ENCODE data around the gene ZFYVE28.

ZFYVE28 gene

DNA sequence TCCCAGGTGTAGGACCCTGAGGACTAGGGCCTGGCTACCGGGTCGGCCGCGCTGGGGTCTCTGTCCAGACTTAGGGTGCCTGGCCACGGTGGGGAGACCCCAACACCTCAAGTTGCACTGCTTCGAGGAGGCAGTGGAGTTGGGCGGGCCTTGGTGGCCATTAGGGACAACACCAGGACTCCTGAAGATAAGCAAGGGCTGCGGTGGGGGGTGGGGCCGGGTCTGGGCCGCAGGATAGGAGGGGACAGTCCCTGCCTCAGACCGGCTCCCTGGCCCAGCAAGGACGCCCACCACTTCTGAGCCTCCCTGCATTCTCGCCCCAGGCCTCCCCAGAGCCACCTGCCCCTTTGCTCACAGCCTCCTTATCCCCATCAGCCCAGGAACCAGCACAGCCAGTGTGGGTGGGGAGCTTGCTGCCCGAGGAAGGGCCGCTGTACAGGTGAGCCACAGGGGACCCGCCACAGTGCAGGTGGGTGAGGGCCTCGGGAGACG is 151.1 kb downstream of the ZFYVE28 start:
- no peak for DNase-seq

DNA sequence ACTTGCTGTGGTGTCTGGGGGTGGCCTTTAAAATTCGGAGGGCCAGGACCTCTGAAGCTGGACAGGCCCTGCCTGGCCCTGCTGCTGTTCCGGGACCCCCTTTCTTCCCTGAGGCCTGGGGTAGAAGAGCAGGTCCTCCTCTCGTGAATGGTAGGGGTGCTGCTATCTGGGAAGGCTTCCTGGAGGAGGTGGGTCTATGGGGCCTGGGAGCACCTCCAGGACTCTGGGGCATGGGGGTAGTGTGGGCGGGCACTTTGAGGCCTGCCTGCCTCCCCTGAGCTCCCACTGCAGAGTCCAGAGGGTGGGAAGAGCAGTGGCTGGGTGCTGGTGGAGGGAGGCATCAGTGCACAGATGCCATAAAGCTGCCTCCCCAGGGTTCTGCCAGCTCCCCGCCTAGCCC is 151.6 kb downstream of the ZFYVE28 start:
- no peak for DNase-seq

DNA sequence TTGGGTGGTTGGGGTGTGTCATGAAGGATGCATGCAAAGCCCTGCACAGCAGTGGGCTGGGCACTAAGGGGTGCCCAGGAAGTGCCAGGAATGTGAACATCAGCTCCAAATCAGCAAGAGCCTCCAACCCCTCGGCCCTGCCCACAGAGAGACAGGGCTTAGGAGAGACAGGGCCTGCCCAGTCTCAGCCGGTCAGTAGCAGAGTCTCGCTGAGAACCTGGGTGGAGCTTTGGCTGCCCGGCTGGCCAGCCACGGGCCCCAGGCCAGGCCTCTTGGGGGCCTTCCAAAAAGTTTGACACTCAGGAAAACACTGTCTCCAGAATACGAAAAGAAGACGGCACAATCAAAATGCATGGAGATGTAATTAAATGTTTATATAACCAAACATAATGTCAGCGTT is 152.3 kb downstream of the ZFYVE28 start:
- no peak for DNase-seq

DNA sequence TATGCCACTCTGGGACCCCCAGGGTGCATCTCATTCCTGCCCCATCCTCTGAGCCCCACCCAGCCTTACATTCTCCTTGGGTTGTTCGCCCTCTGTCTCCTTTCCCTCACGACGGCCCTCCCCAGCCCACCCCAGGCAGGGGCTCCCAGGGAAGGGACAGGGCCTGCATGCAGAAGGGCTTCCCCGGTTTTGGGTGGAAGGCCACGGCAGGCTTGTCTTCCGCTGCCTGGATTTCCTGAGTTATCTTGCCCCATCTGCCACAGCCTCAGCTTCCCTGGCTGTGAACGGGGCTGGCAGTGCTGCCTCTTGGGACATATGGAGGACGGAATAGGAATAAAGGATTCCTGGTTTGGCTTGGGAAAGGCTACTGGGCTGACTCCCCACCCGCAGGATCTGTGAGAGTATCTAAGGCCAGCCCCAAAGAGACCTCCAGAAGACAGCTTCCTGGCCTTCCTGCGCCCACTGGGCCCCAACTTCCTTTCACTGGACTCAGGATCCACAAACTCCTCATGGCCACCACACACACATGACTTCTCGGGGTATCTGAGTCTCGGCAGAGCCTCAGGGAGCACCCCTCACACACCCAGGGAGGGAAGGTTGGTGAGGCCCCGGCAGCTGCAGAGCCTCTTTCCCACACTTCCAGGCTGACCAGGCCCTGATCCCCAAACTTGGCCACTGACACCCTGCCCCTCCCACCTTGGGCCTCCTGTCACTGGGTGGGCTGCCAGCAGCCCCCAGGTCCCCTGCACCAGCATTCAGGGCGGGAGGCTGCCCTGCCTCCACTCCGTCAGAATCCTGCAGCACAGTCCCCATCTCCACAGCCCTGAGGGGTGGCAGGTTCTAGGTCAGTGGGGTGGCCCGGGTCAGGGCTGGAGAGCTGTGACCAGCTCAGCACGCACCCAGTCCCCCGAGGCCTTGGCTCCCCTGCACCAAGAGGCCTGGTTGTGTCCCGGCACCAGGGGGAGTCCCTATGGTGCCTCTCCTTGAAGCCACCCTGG is 153.0 kb downstream of the ZFYVE28 start:
- no peak for DNase-seq

- DNase-seq = no peak
These were observed 153.9 kb downstream of the ZFYVE28 start for GRCh38 chr4:2264481-2265041.

- DNase-seq = no peak
These were observed 154.5 kb downstream of the ZFYVE28 start for GRCh38 chr4:2263926-2264321.

- no peak for DNase-seq
These were observed 155.5 kb downstream of the ZFYVE28 start for GRCh38 chr4:2262944-2263250.

GRCh38 chr4:2262145-2262943 is 156.1 kb downstream of the ZFYVE28 start:
- DNase-seq = peak; percentile 97

GRCh38 chr4:2261853-2262144 is 156.6 kb downstream of the ZFYVE28 start, which contains the start of gene MXD4:
Gene MXD4 (minus strand): TSS chr4:2262109. CDS start chr4:2261980, 129 bp downstream.
- no peak for DNase-seq

- peak; percentile 46 for DNase-seq
These were observed 157.2 kb downstream of the ZFYVE28 start for GRCh38 chr4:2261110-2261852.

GRCh38 chr4:2260344-2261109 is 157.9 kb downstream of the ZFYVE28 start:
- DNase-seq = no peak

DNA sequence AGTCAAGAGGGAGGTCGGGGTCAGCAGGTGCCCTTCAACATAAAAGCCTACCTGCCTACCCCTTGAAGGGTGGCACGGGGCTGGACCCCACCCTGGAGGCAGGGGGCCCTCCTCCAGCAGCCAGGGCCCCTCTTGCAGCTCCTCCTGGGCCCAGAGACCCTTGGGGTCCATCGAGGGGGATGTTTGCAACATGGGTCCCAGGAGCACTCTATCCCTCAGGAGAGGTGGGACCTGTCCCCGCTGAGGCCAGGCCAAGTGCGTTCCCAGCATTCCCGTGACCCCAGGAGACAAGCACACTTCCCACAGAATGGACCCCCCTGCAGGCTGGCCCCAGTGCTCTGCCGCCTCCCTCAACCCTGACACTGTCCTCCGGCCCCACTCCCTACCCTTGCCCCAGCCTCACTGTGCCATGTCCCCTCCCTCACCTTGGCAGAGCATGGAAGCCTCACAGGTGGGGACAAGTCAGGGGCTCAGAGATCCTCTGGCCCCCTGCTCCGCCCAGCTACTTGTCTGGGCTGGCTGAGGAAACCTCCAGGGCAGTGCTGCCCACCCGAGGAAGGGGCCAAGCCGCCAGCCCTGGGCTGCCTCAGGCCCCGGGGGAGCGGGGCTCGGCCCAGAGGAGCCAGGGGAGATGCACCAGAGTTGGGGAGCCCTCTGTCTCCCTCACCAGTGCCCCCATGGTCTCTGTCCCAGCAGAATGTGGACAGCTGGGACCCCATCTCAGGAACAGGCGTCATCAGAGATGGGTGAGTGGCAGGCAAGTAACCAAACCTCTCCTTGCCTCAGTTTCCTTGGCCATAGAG is 158.7 kb downstream of the ZFYVE28 start:
- no peak for DNase-seq

GRCh38 chr4:2259036-2259540 is 159.4 kb downstream of the ZFYVE28 start:
- DNase-seq = no peak

- no peak for DNase-seq
These were observed 160.1 kb downstream of the ZFYVE28 start for GRCh38 chr4:2258091-2259035.

DNA sequence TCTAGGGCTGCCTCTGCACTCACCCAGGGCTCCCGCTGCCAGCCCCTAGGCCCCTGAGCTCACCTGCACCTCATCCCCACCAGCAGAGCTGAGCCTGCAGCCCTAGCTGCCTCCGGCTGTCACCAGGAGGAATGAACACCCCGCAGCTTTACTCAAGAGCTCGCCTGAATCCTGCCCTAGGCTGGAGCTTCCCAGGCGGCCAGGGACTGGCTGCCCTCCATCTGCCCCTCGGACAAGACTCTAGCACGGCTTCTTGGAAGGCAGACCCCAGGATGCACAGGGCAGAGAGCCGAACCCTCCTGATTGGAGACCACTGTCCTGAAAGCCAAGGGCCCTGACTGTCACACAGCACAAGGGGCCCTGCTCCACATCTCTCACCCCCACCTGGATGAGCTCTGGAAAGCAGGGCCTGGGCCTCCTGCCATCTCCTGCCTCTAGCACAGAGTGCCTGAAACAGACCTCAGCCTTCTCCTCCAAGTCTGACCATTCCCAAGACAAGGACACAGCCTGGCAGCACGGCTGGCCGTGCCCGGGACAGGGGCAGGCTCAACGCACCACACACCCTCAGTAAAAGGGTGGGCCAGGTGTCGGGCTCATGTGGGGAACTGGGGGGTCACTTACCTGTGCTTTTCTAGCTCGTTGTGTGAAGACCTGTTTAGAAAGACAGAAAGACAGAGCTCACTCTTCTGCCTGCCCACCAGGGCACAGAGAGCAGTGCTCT is 160.9 kb downstream of the ZFYVE28 start:
- no peak for DNase-seq

DNA sequence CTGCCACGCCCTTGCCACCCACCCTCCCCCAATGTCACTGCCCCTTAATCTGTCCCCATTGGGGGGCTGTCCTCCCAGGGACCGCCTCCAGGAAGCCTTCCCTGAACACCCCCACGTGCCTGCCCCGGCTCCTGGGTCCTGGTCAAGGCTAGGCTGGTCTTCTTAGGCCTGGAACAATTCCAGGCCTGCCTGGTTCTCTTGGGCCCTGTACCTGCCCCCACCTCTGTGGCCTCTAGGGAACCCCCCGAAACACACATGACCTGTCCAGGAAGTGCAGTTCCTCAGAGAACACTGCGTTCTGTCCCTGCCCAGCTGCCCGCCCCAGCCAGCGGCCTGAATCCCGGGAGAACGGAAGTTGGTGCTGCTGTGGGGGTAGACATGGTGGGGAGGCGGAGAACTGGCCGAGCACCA is 161.7 kb downstream of the ZFYVE28 start:
- DNase-seq = no peak

DNA sequence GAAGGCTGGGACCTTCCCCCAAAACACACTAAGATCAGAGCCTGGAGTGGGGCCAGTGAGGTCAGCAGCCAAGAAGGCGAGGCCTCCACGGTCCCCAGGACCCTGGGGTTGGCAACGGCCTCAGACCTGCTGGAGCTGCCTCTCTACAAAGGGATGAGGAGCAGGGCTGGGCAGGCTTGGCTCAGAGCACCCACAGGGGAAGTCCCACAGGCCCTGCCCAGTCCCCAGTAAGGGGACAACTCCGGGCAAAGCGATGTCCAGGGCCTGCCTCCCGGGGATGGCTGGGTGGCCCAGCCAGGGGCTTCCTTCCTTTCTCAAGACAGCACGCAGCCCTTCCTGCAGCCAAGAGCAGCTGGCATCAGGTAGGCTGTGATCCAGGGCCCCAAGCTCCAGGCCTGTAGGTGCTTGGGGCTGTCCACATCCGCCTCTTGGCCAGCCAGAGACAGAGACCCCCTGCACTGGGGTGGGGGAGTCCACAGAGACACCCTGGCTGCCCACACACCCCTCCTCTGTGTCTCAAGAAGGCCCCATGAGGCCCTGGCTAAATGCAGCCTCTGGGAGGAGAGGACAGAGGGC is 162.2 kb downstream of the ZFYVE28 start:
- DNase-seq = no peak

- DNase-seq = no peak
These were observed 162.8 kb downstream of the ZFYVE28 start for GRCh38 chr4:2255501-2256155.
